Measurements from ENCODE around the gene AP1S1.
"Not testable (repeated sequence)": the region's sequence is repeated elsewhere in the genome, so short reads cannot be mapped to it uniquely, and the experiment has no call there.

AP1S1 gene

GRCh38 chr7:101112233-101112632 is 42.0 kb upstream of the AP1S1 start:
- TF ChIP-seq CTCF (IDR thresholded peaks at IDR 0.05; ENCODE audit: low read depth, low read length): no peak
- no peak for DNase-seq (ENCODE audit: extremely low read depth, low read depth)

GRCh38 chr7:101113140-101113539 is 41.1 kb upstream of the AP1S1 start:
- DNase-seq (ENCODE audit: extremely low read depth, low read depth): not testable (repeated sequence)

- no peak for TF ChIP-seq CTCF (IDR thresholded peaks at IDR 0.05; ENCODE audit: low read depth, low read length)
- DNase-seq (ENCODE audit: extremely low read depth, low read depth): no peak
Observed at GRCh38 chr7:101113836-101114235, 40.4 kb upstream of the AP1S1 start.

- DNase-seq (ENCODE audit: extremely low read depth, low read depth): no peak
- TF ChIP-seq CTCF (IDR thresholded peaks at IDR 0.05; ENCODE audit: low read depth, low read length): no peak
Observed at GRCh38 chr7:101114492-101114891, 39.8 kb upstream of the AP1S1 start.

- no peak for DNase-seq (ENCODE audit: extremely low read depth, low read depth)
- TF ChIP-seq CTCF (IDR thresholded peaks at IDR 0.05; ENCODE audit: low read depth, low read length): no peak
Observed at GRCh38 chr7:101115215-101115614, 39.1 kb upstream of the AP1S1 start.

- DNase-seq (ENCODE audit: extremely low read depth, low read depth): no peak
- no peak for TF ChIP-seq CTCF (IDR thresholded peaks at IDR 0.05; ENCODE audit: low read depth, low read length)
Observed at GRCh38 chr7:101116898-101117297, 37.4 kb upstream of the AP1S1 start.

GRCh38 chr7:101118856-101119255 is 35.4 kb upstream of the AP1S1 start:
- no peak for TF ChIP-seq CTCF (IDR thresholded peaks at IDR 0.05; ENCODE audit: low read depth, low read length)
- no peak for DNase-seq (ENCODE audit: extremely low read depth, low read depth)

GRCh38 chr7:101119876-101120275 is 34.4 kb upstream of the AP1S1 start:
- no peak for DNase-seq (ENCODE audit: extremely low read depth, low read depth)
- no peak for TF ChIP-seq CTCF (IDR thresholded peaks at IDR 0.05; ENCODE audit: low read depth, low read length)
